ENCODE measurements around the gene CLMN. TPM values are rescaled to one million over a fixed set of nuclear protein-coding genes. Genes with fewer than 3 reads are reported as not detected.

The CLMN gene
- total and polyA plus RNA-seq, 2 of the 8 experiments (the other 6 are each of a cell fraction or from before 2014, with no cell fraction given) = 1.6 to 8.2 TPM

GRCh38 chr14:95323917-95324316 lies 4.2 kb upstream of the CLMN start:
- Histone ChIP-seq H2BK15ac (ENCODE audit: low read length) (no peak overlapping the region), H4K20me1 (replicated peaks in 1 of 2; ENCODE audit: control insufficient read depth in 1 of 2, insufficient read depth in 2 of 2, low read length in 2 of 2) (no peaks in the 10 kb centered on the region), H3K79me2 (ENCODE audit: control insufficient read depth in 1 of 2, insufficient read depth in 2 of 2, low read length in 2 of 2) (no peaks in the 10 kb centered on the region), H4K8ac (ENCODE audit: extremely low read depth, insufficient read depth, low read length) (no peak overlapping the region), H4K5ac (ENCODE audit: insufficient read length, low read depth, low read length) (no peak overlapping the region), H3K79me1 (ENCODE audit: low read depth, low read length) (no peaks in the 10 kb centered on the region), H3K27ac (ENCODE audit: low read depth, low read length) (no peak overlapping the region), H3K23me2 (ENCODE audit: low read depth, low read length) (peaks cover 7% of the 10 kb centered on the region; the same call in 1 of the 2 replicates), H2AFZ (ENCODE audit: low read length) (no peak overlapping the region), H4K91ac (replicated peaks; ENCODE audit: insufficient read length, low read length) (no peak overlapping the region), H2BK5ac (ENCODE audit: low read depth, low read length) (no peak overlapping the region), H3K4me1 (replicated peaks in 1 of 4; ENCODE audit: control insufficient read depth in 3 of 4, insufficient read depth in 4 of 4, low read length in 3 of 4) (peaks cover 0 to 7% (median 2%) of the 10 kb centered on the region in 4 experiments; a peak in 4 of 7 replicates), H3K18ac (ENCODE audit: extremely low read depth, low read length) (no peak overlapping the region), H3K27me3 (replicated peaks in 1 of 4; ENCODE audit: control insufficient read depth in 3 of 4, extremely low read depth in 1 of 4, insufficient read depth in 3 of 4, low read length in 3 of 4) (peaks cover 0 to 5% (median 2%) of the 10 kb centered on the region in 4 experiments; a peak in 4 of 7 replicates), H3K23ac (ENCODE audit: insufficient read length) (no peak overlapping the region), H3K36me3 (ENCODE audit: control insufficient read depth in 2 of 4, insufficient read depth in 4 of 4, low read length in 3 of 4) (no peaks in the 10 kb centered on the region), H3K56ac (replicated peaks; ENCODE audit: insufficient read length, low read depth, low read length) (no peak overlapping the region), H2BK20ac (ENCODE audit: low read length) (no peak overlapping the region), H3K9ac (replicated peaks in 1 of 4; ENCODE audit: extremely low read depth in 1 of 4, low read depth in 3 of 4, low read length in 3 of 4) (no peak overlapping the region), H3K9me3 (ENCODE audit: insufficient read depth in 2 of 2, low read depth in 1 of 2, low read length in 1 of 2) (no peaks in the 10 kb centered on the region), H2BK120ac (replicated peaks; ENCODE audit: low read depth, low read length) (no peak overlapping the region), H2AK5ac (ENCODE audit: low read depth, low read length) (no peak overlapping the region), H3K14ac (ENCODE audit: insufficient read length) (no peak overlapping the region), H3K4me2 (ENCODE audit: insufficient read depth in 1 of 2, low read depth in 2 of 2, low read length in 2 of 2) (no peak overlapping the region), H3K4me3 (ENCODE audit: extremely low read depth in 1 of 4, insufficient read depth in 2 of 4, low read depth in 3 of 4, low read length in 4 of 4) (no peak overlapping the region), H3K4ac (replicated peaks; ENCODE audit: insufficient read length, low read depth, low read length) (no peak overlapping the region), H2BK12ac (ENCODE audit: low read depth, low read length) (no peak overlapping the region)
- no peak for FAIRE-seq
- ChIA-PET POLR2A (ENCODE audit: partially characterized antibody) (interaction anchor here (0.9 to 1.1 kb wide), 2 partner anchors 14 to 38 kb away, joined by 3 to 4 read pairs; no protein-coding TSS in a partner anchor), CTCF (ENCODE audit: partially characterized antibody) (interaction anchor here (1.1 to 1.5 kb wide), 4 partner anchors 9 to 37 kb away, joined by 3 to 7 read pairs (median 3); no protein-coding TSS in a partner anchor)
- TF ChIP-seq BRCA1 (IDR thresholded peaks at IDR 0.05; ENCODE audit: low read depth, low read length) (no peak), ASH2L (IDR thresholded peaks at IDR 0.05; ENCODE audit: low read length) (no peak), EGR1 (IDR thresholded peaks at IDR 0.05; ENCODE audit: borderline replicate concordance, low read depth, low read length) (no peak)
- 94% methylated on average over 7 of the region's 7 CpGs; no CpG with 5 or more reads in 1 of the 2 experiments for WGBS, 2 experiments (ENCODE audit: extremely low coverage in 1 of 2, insufficient coverage in 1 of 2, insufficient read length in 1 of 2, insufficient replicate concordance in 2 of 2, low coverage in 1 of 2, low lambda C conversion rate in 2 of 2, missing lambda C conversion rate in 1 of 2)
- no peak for DNase-seq (ENCODE audit: low read depth in 1 of 2, low spot score in 2 of 2)

Data from H1 (cell line).